NCI-H69 (cell line): ENCODE results near the gene TBX2.

ENCODE experiments used
- DNase-seq: peaks from one replicate; lab custom pipeline; 2025; lab: John Stamatoyannopoulos, UW

The TBX2 gene

GRCh38 chr17:61368832-61369450, 30.7 kb upstream of the TBX2 start:
- DNase-seq = peak; percentile 20

- DNase-seq = no peak
These were observed 29.9 kb upstream of the TBX2 start for GRCh38 chr17:61369751-61370150.

- no peak for DNase-seq
These were observed 28.5 kb upstream of the TBX2 start for GRCh38 chr17:61371179-61371578.

GRCh38 chr17:61371606-61372005, 28.0 kb upstream of the TBX2 start:
- no peak for DNase-seq

GRCh38 chr17:61372436-61372835, 27.2 kb upstream of the TBX2 start:
- DNase-seq = no peak

GRCh38 chr17:61376931-61377838, 22.5 kb upstream of the TBX2 start:
- no peak for DNase-seq

- no peak for DNase-seq
These were observed 20.8 kb upstream of the TBX2 start for GRCh38 chr17:61378658-61379456.

- no peak for DNase-seq
These were observed 20.0 kb upstream of the TBX2 start for GRCh38 chr17:61379457-61380216.

GRCh38 chr17:61380217-61380835, 19.3 kb upstream of the TBX2 start:
- no peak for DNase-seq

GRCh38 chr17:61380836-61381525, 18.7 kb upstream of the TBX2 start:
- DNase-seq = peak; percentile 54

GRCh38 chr17:61381537-61381936, 18.1 kb upstream of the TBX2 start:
- no peak for DNase-seq

GRCh38 chr17:61382796-61383688, 16.6 kb upstream of the TBX2 start:
- no peak for DNase-seq

GRCh38 chr17:61383689-61384201, 15.9 kb upstream of the TBX2 start:
- DNase-seq = no peak

GRCh38 chr17:61384354-61384691, 15.3 kb upstream of the TBX2 start:
- DNase-seq = no peak

- DNase-seq = peak; percentile 65
These were observed 14.7 kb upstream of the TBX2 start for GRCh38 chr17:61384692-61385576.

GRCh38 chr17:61385577-61386236, 13.9 kb upstream of the TBX2 start:
- DNase-seq = no peak

GRCh38 chr17:61386251-61386650, 13.4 kb upstream of the TBX2 start:
- no peak for DNase-seq

- no peak for DNase-seq
These were observed 12.6 kb upstream of the TBX2 start for GRCh38 chr17:61387011-61387410.
